Daoy (cell line): ENCODE data around the gene CFAP20. TPM values are rescaled to one million over a fixed set of nuclear protein-coding genes. Genes with fewer than 3 reads are reported as not detected.

Source experiments
- DNase-seq: peaks from one replicate; pipeline ENCODE4 v3.0.0-alpha.2; 2015; ENCODE audit warnings: low read depth
- total RNA-seq: library from RNA; depleted of rRNA; stranded (reverse); fragments of >200 nt; shearing (Covaris generic); gene quantifications from 2 replicates; pipeline ENCODE4 v1.2.3, GENCODE V29; 2014; rRNA removed

The CFAP20 gene
- 51.2 and 78.6 TPM in 2 replicates for total RNA-seq

DNA sequence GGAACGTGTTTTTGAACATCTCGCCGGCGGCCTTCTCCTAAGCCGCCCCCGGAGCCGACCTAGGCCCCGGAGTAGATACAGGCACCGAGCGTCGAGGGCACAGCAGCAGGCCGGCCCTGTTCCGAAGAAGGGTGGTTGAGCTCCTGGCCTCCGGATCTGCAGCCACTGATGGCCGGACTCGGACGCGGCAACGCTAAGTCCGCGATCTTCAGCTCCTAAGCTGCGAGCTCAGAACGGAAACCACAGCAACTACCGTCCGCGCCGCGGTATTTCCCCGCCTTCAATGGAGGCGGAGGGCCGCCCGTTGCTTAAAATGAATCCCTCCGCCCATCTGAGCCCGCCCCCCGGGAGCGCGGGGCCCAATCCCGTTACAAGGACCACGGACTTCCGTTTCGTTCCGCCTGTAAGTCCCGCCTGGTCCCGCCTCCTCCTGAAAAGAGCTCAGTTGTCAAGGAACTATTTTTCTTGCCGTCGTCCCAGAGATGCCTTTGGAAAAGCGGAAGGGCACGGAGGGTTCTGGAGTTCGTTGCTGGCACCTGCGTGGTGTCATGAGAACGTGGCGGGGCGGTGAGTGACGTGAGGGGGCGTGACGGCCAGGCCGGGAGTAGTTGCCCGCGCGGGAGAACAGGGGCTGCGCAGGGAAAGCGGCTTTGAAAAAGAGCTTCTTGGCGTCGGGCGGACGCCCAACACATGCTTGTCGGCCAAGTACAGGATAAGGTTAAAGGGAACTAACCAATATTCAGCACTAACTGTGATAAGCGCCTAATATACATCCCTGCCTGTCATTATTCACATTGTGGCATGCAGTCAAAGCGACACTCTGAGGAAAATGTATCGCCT lies at the start of gene CFAP20:
Gene CFAP20 (minus strand): TSS at position 285 of the 840 bp plus-strand sequence. CDS start 266 bp downstream, at position 19.
- peak; percentile 98 for DNase-seq

- DNase-seq: no peak
These were observed 48.2 kb upstream of the CFAP20 start for GRCh38 chr16:58177353-58177710.

GRCh38 chr16:58176608-58177352 lies 47.6 kb upstream of the CFAP20 start:
- DNase-seq: no peak

DNA sequence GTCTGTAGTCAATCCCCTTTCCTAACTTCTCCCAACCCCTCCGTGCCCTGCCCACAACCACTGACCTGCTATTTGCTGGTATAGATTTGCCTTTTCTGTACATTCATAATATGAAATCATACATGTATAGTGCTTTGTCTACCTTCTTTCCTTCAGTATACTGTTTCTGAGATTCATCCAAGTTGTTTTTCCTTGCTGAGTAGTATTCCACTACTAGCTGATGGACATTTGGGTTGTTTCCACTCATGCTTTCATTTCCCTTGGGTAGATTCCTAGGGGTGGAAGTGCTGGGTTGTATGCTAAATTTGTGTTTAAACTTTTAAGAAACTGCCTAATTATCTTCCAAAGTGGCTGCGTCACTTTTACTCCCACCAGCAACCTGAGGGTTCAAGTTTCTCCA lies 41.0 kb upstream of the CFAP20 start:
- no peak for DNase-seq

GRCh38 chr16:58160855-58161254 lies 31.7 kb upstream of the CFAP20 start:
- no peak for DNase-seq

DNA sequence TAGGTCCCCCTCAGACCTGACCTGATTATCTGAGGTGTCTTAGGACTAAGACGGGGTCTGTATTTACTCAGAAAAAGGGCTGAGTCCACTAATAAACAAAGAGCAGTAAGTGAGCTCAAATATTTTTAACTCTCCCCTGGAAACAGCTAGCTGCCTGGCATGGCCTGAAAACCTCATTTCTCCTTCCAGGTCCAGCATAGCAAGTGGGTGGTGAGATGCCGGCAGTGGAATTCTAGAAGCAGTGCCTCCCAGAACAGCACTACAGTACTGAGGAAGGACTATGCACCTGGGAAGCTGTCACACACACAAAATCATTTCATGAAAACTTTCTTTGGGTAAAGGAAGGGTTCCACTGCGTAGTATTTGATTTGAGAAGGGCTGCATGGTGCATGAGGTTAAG lies 29.5 kb upstream of the CFAP20 start:
- no peak for DNase-seq

GRCh38 chr16:58157951-58158540 lies 28.9 kb upstream of the CFAP20 start:
- DNase-seq: no peak

DNA sequence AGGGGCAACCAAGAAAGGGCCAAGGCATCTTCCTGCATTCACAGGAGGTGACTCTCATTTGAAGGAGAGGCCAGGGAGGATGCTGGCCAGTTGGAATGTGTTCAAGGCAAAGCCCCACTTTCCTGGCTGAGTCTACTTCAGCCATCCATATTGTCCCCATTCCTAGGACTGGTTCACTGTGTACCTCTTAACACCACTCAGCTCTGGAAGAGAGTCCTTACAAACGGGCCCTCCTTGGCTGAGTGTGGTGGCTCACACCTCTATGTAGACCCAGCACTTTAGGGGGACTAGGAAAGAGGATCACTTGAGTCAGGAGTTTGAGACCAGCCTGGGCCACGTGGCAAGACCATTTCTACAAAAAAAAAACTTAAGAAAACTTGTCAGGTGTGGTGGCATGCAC lies 28.1 kb upstream of the CFAP20 start:
- DNase-seq: no peak

- DNase-seq: no peak
These were observed 26.7 kb upstream of the CFAP20 start for GRCh38 chr16:58155839-58156238.

- no peak for DNase-seq
These were observed 25.2 kb upstream of the CFAP20 start for GRCh38 chr16:58154345-58154744.

GRCh38 chr16:58152246-58152868 lies 23.2 kb upstream of the CFAP20 start:
- no peak for DNase-seq

DNA sequence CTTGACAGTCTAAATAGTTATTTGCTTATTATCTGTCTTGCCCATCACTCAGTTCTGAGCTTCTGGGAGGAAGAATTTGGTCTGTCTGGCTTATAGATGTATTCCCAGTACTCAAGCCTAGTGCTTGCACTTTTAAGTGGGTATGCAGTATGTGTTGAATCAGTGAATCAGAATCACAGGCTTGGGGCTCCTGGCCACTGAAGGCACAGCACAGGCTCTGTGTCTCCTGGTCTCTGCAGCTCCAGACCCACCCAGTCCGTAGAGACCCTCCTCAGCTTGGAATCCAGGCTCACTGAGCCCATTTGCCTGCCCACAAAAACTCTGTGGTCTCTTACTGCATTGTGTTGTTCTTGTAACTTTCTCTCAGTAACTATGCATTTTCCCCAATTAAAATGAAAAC lies 19.3 kb upstream of the CFAP20 start:
- no peak for DNase-seq

DNA sequence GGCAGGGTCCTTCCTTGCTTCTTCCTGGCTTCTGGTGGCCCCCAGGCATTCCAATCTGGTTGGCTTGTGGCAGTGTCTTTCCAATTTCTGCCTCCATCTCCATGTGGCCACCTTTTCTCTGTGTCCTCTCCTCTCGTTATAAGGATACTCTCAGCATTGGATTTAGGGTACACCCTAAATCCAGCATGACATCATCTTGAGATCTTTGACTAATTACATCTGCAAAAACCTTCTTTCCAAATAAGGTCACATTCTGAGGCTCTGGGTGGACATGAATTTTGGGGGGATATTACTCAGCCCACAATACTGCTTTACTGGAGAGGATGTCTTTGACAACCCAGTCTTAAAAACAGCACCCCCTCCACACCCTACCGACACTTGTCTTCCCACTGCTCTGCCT lies 18.9 kb upstream of the CFAP20 start:
- no peak for DNase-seq

GRCh38 chr16:58138852-58139251 lies 9.7 kb upstream of the CFAP20 start:
- DNase-seq: no peak

DNA sequence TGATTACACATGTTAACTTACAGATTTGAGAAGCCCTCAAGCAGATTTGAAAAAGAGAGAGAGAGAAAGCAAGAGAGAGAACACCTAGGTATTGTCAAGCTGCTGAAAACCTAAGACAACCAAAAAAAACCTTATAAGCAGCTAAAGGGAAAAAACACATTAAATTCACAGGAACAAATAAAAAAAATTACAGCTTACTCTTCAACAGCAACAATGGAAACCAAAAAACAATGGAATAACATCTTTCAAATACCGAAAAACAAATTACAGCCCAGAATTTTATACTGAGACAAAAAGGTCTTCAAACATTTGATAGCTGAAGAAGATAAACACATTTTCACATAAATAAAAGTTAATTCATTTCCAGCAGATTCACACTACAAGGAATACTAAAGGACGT lies 8.4 kb upstream of the CFAP20 start:
- no peak for DNase-seq

DNA sequence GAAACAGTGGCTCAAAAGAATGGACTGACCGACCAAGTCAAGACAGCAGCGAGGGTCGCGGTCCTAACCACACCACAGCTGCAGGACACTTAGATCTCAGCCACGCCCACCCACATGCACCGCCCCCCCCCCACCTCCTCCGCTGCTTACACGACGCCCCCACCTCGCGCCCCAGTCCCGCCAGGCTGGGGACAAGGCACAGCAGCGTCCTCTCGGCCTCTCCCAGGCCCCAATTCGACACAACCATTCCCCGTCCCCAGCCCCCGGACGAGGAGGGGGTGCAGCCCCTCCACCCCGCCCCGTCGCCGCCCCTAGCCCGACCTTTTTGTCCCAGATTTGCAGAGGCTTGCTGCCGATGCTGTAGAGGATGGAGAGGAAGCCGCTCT lies 477 bp downstream of the CFAP20 start:
- DNase-seq: peak; percentile 19

DNA sequence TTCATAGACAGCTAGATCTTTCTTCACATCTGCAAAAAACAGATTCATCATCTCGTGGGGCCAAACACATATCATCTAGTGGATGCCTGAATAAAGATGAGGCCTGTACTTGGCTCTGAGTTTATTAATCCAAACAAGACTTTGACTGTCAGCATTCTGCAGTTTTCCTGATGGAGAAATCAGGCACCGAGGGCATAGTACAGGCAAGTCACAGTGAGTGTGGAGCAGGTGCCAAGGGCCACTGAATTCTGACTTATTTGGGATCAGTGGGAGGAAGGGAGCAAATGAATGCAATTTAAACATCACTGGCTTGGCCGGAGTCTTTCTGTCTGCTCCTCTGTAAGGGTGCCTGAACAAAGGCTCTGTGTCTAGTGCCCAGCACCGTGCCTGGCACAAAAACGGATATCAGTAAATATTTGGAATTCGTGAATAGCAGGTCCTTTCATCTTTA lies 975 bp downstream of the CFAP20 start:
- DNase-seq: no peak

GRCh38 chr16:58127634-58128033 lies 1.5 kb downstream of the CFAP20 start:
- DNase-seq: no peak

GRCh38 chr16:58127033-58127556 lies 2.1 kb downstream of the CFAP20 start:
- no peak for DNase-seq

- DNase-seq: no peak
These were observed 2.7 kb downstream of the CFAP20 start for GRCh38 chr16:58126451-58126961.

DNA sequence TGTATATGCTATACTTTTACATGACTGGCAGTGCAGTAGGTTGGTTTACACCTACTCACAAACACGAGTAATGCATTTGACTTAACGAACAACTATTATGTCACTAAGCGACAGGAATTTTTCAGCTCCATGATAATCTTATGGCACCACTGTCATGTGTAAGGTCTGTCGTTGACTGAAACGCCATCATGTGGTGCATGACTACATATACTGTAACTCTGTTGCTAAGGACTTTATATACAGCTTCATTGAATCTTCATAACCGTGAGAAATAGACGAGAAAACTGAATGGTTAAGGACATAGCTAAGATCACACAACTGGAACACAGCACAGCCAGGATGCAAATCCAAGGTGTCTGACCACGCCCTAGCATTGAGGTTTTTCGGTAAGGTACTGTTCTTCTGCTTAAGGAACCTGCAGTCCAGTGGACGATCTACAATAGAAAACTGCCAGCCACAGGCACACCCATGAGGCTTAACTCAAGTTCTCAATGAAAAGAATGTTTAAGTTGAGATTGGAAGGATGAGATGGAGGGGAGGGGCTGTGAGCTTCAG lies 3.3 kb downstream of the CFAP20 start:
- DNase-seq: no peak
